CD4-positive, alpha-beta T cell (primary cell): ENCODE measurements around the gene PLPP6. TPM values are rescaled to one million over a fixed set of nuclear protein-coding genes. Genes with fewer than 3 reads are reported as not detected.
A peak's percentile ranks its signal among the peaks of the same experiment; 100 is the strongest.

Experiments used
- ATAC-seq: fragments of 200-7000 bp; cut with Tn5 transposase; one replicate; pipeline ENCODE4 v1.10.0; 2022; ENCODE audit warnings: mild to moderate bottlenecking; ENCODE audit not compliant: poor library complexity
- CTCF ChIA-PET: fragments of 350-600 bp; sonication (Branson Sonifier 250); formaldehyde crosslinking; loops from one replicate; lab custom pipeline; 2021; ENCODE audit warnings: antibody characterized with exemption, inconsistent platforms; lab: Charles Lee
- POLR2A ChIA-PET: fragments of 350-600 bp; sonication (Branson Sonifier 250); formaldehyde crosslinking; loops from one replicate; lab custom pipeline; 2021; ENCODE audit warnings: antibody characterized with exemption, inconsistent platforms; lab: Charles Lee
- DNase-seq, 14 experiments: peaks; one replicate each; pipeline ENCODE4 v3.0.0-alpha.2; 2013 to 2020; ENCODE audit warnings: mixed read lengths in 2 of 14
- H3K27ac ChIP-seq, 2 donors: one replicate each; pipeline versions ENCODE4 v1.5.1 to v1.7.0; 2013; ENCODE audit warnings: low read length in 2 of 2, low read depth in 1 of 2, mild to moderate bottlenecking in 1 of 2
- H3K27me3 ChIP-seq, 2 experiments: 1 replicate in 1 of 2; 2 replicates in 1 of 2; pipeline versions ENCODE4 v1.6.1 to v1.7.0; 2013; ENCODE audit warnings: low read length in 2 of 2, control low read depth in 1 of 2, mild to moderate bottlenecking in 1 of 2, moderate library complexity in 1 of 2; ENCODE audit not compliant: insufficient read depth in 2 of 2, control insufficient read depth in 1 of 2
- H3K36me3 ChIP-seq: one replicate; pipeline ENCODE4 v1.6.1; 2013; ENCODE audit warnings: low read length, control low read depth; ENCODE audit not compliant: insufficient read depth
- H3K4me1 ChIP-seq: one replicate; pipeline ENCODE4 v1.6.1; 2013; ENCODE audit warnings: low read length, control low read depth; ENCODE audit not compliant: insufficient read depth
- H3K4me3 ChIP-seq: one replicate; pipeline ENCODE4 v1.5.1; 2013; ENCODE audit warnings: mild to moderate bottlenecking, low read length, moderate library complexity
- H3K9me3 ChIP-seq, 2 experiments: 1 replicate in 1 of 2; 2 replicates in 1 of 2; pipeline versions ENCODE4 v1.6.1 to v1.7.0; 2013; ENCODE audit warnings: low read length in 2 of 2, mild to moderate bottlenecking in 2 of 2, control low read depth in 1 of 2, moderate library complexity in 1 of 2; ENCODE audit not compliant: control insufficient read depth in 1 of 2, insufficient read depth in 1 of 2
- H3K27ac Mint-ChIP-seq: one replicate; pipeline ENCODE4 v1.8.0; 2020; ENCODE audit warnings: mixed read lengths
- H3K27me3 Mint-ChIP-seq: one replicate; pipeline ENCODE4 v1.8.0; 2021; ENCODE audit warnings: mixed read lengths
- H3K36me3 Mint-ChIP-seq: one replicate; pipeline ENCODE4 v1.8.0; 2021; ENCODE audit warnings: low read depth, mixed read lengths
- H3K4me1 Mint-ChIP-seq: one replicate; pipeline ENCODE4 v1.8.0; 2021; ENCODE audit warnings: low read depth, mixed read lengths
- H3K4me3 Mint-ChIP-seq: one replicate; pipeline ENCODE4 v1.8.0; 2020; ENCODE audit warnings: mild to moderate bottlenecking, mixed read lengths
- H3K9me3 Mint-ChIP-seq: one replicate; pipeline ENCODE4 v1.8.0; 2020; ENCODE audit warnings: mixed read lengths
- intact Hi-C, 2 experiments: fragments of 100-400 bp; cut with DNase I in 1 of 2; cut with micrococcal nuclease in 1 of 2; formaldehyde crosslinking; loops; one replicate each; pipeline versions ENCODE4 v1.15.1 to v1.9.0; 2023 to 2025; cut with DNase I, micrococcal nuclease
- total RNA-seq, 174 experiments: library from RNA in 2 of 174; stranded (reverse) in 2 of 174; gene quantifications; one replicate each; pipeline ENCODE4 v1.2.3 and lab custom pipeline; 2021 to 2026
- TF ChIP-seq, protein P1 (sequence below): fragments of 200-600 bp; IDR thresholded peaks from one replicate; pipeline ENCODE4 v1.8.0; 2022; ENCODE audit warnings: antibody characterized with exemption, mild to moderate bottlenecking

PLPP6 gene
- total RNA-seq, 2 experiments from 2014 or later, result 8.9 to 10.5 TPM

DNA sequence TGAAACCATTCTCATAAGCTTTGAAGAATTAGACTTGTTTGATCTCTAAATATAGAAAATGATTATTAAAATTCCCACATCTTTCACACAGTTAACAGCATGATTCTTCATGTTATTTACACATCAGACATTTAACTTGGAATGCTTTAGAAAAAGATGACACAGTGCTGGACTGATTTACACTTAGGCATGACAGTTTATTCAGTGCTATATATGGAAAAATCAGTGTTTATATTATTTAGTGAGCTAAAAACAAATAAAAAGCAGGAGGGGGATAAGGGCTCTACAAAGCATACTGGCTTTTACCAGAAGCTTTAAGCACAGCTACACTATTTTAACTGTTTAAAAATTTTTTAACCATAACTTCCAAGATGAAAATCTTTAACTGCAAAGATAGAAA lies 47.3 kb downstream of the PLPP6 start:
- DNase-seq (no peak), ATAC-seq (no peak)

DNA sequence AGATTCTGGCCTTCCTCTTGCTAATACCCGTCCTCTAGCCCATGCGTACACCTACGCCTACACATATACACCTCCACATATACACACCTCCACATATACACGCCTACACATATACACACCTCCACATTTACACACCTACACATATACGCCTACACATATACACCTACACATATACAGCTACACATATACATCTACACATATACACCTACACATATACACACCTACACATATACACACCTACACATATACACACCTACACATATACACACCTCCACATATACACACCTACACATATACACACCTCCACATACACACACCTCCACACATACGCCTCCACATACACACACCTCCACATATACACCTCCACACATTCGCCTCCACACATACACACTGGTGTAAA lies 51.8 kb downstream of the PLPP6 start:
- Histone ChIP-seq H3K4me1 (no peaks in the 10 kb centered on the region), H3K36me3 (peaks cover 54% of the 10 kb centered on the region), H3K27me3 (no peaks in the 10 kb centered on the region), H3K27ac (no peak overlapping the region), H3K4me3 (no peak overlapping the region), H3K9me3 (no peaks in the 10 kb centered on the region)
- ChIA-PET POLR2A (no interaction called here), CTCF (no interaction called here)
- TF ChIP-seq, protein P1, sequence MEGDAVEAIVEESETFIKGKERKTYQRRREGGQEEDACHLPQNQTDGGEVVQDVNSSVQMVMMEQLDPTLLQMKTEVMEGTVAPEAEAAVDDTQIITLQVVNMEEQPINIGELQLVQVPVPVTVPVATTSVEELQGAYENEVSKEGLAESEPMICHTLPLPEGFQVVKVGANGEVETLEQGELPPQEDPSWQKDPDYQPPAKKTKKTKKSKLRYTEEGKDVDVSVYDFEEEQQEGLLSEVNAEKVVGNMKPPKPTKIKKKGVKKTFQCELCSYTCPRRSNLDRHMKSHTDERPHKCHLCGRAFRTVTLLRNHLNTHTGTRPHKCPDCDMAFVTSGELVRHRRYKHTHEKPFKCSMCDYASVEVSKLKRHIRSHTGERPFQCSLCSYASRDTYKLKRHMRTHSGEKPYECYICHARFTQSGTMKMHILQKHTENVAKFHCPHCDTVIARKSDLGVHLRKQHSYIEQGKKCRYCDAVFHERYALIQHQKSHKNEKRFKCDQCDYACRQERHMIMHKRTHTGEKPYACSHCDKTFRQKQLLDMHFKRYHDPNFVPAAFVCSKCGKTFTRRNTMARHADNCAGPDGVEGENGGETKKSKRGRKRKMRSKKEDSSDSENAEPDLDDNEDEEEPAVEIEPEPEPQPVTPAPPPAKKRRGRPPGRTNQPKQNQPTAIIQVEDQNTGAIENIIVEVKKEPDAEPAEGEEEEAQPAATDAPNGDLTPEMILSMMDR, result no peak
- peaks cover 69% of the 10 kb centered on the region for H3K36me3 Mint-ChIP-seq
- DNase-seq (peak in 2 of 14 experiments; percentile 9 to 15), ATAC-seq (no peak)
- no peaks in the 10 kb centered on the region for H3K27me3 Mint-ChIP-seq
- H3K4me3 Mint-ChIP-seq, result no peak overlapping the region
- intact Hi-C loops, result no loop called here
- no peak overlapping the region for H3K27ac Mint-ChIP-seq
- no peaks in the 10 kb centered on the region for H3K9me3 Mint-ChIP-seq
- no peaks in the 10 kb centered on the region for H3K4me1 Mint-ChIP-seq

More for the DNA sequence above, 47.3 kb downstream of the PLPP6 start:
- Histone ChIP-seq H3K4me3 (no peak overlapping the region), H3K4me1 (no peaks in the 10 kb centered on the region), H3K36me3 (peaks cover 28% of the 10 kb centered on the region), H3K27ac (no peak overlapping the region), H3K9me3 (no peaks in the 10 kb centered on the region), H3K27me3 (no peaks in the 10 kb centered on the region)
- H3K4me1 Mint-ChIP-seq, result no peaks in the 10 kb centered on the region
- H3K9me3 Mint-ChIP-seq, result no peaks in the 10 kb centered on the region
- intact Hi-C loops, result no loop called here
- peaks cover 69% of the 10 kb centered on the region for H3K36me3 Mint-ChIP-seq
- TF ChIP-seq, protein P1, result no peak
- CTCF ChIA-PET, result interaction anchor here (1.3 kb wide), 1 partner anchor 40 kb away, joined by 4 read pairs; no protein-coding TSS in a partner anchor
- H3K27me3 Mint-ChIP-seq, result no peaks in the 10 kb centered on the region
- POLR2A ChIA-PET, result interaction anchor here (1.1 kb wide), 1 partner anchor 30 kb away, joined by 5 read pairs; the partner anchor contains the start of gene CDC37L1
- H3K27ac Mint-ChIP-seq, result no peak overlapping the region
- no peak overlapping the region for H3K4me3 Mint-ChIP-seq

DNA sequence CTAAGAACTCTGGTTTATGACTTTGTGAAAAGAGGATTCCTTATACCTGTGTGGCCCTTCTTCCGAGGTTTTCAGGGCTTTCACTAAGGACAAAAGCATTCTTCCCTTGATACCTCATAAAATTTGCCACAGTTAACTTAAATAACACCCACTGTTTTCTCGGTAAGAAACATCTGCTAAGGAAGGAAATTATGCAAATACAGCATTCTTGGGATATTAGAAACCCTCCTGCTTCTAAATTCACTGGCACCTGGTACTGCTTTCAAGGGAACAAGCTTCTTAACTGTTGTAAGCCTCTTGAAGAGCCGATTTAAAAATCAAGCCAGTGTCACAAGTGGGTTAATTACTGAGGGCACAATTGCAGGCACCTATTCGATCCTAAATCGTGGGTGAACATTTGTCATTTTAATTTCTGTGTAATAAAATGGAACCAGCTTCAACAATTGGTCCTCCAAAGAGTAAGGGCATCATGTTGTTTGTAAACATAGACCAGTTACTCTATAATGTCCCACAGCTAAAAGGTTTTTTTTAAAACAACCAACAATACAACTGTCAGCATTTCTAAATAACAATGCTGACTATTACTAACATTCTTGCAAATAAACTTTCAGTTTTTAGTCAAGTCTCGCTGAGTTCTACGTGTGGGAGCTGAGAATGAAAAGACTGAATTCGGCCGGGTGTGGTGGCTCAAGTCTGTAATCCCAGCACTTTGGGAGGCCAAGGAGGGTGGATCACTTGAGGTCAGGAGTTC lies 52.3 kb downstream of the PLPP6 start:
- CTCF ChIA-PET, result interaction anchor here (0.6 to 1.1 kb wide), 2 partner anchors 22 to 327 kb away, joined by 3 to 4 read pairs; no protein-coding TSS in a partner anchor
- H3K9me3 Mint-ChIP-seq, result no peaks in the 10 kb centered on the region
- DNase-seq (no peak), ATAC-seq (no peak)
- H3K4me1 Mint-ChIP-seq, result no peaks in the 10 kb centered on the region
- no peaks in the 10 kb centered on the region for H3K27me3 ChIP-seq
- TF ChIP-seq, protein P1, result no peak
- no peaks in the 10 kb centered on the region for H3K27me3 Mint-ChIP-seq
- H3K27ac ChIP-seq, result no peak overlapping the region
- H3K36me3 Mint-ChIP-seq, result peaks cover 69% of the 10 kb centered on the region
- no peaks in the 10 kb centered on the region for H3K4me1 ChIP-seq
- H3K4me3 ChIP-seq, result no peak overlapping the region
- no peaks in the 10 kb centered on the region for H3K9me3 ChIP-seq
- no peak overlapping the region for H3K4me3 Mint-ChIP-seq
- intact Hi-C loops, result no loop called here
- H3K27ac Mint-ChIP-seq, result no peak overlapping the region
- peaks cover 56% of the 10 kb centered on the region for H3K36me3 ChIP-seq
- POLR2A ChIA-PET, result no interaction called here

Other genes with a start within 250 kb of the PLPP6 start
- gene SLC1A1, start 171.8 kb upstream of the PLPP6 start, total RNA-seq, result under 1 TPM; 0.11 to 0.14 TPM
- gene SPATA6L, start 4.2 kb downstream of the PLPP6 start, total RNA-seq, result 10 to 100 TPM in 1 of 2 experiments, 1 to 10 TPM in 1; 9.4 to 10.8 TPM
- 10 to 100 TPM; 49.1 to 53.4 TPM for gene CDC37L1, start 17.3 kb downstream of the PLPP6 start, total RNA-seq
- gene AK3, start 78.9 kb downstream of the PLPP6 start, total RNA-seq, result 10 to 100 TPM; 19.9 to 20.9 TPM
- gene RCL1, start 130.7 kb downstream of the PLPP6 start, total RNA-seq, result 10 to 100 TPM; 33.8 to 35.5 TPM